ENCODE data around the gene ATP8B3. TPM values are rescaled to one million over a fixed set of nuclear protein-coding genes. Genes with fewer than 3 reads are reported as not detected.
A peak's percentile ranks its signal among the peaks of the same experiment; 100 is the strongest.

ATP8B3 gene
- polyA plus RNA-seq, 1 donor (not counting 4 experiments of a cell fraction or from before 2014, with no cell fraction given), result 0.98 TPM

DNA sequence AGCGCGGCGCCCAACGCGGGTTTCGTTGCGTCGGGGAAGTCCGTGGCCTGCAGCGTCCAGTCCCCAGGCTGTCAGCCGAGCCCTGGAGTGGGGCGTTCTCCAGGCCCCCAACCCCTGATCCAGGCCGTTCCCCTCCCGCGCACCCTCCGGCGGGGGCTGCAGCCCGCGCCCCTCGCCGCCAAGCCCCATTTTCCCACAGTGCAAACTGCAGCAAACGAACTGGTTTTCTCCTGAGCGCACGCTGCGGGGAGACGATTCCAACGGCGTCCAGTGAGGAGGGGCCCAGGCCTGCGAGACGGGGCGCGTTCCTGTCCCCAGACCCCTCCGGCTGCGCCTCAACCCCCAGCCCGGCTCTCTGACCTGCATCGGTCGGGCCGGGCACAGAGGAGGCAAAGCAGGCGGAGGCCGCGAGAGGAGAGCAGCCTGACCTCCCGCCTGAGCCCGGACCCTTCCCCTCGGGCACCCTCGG lies 63.2 kb downstream of the ATP8B3 start:
- DNase-seq (ENCODE audit: low read depth, low spot score) (no peak), FAIRE-seq (no peak)
- peak overlapping the region; percentile 45 to 64 (median 51) for H3K4me3 ChIP-seq (ENCODE audit: control insufficient read depth in 2 of 3, extremely low read depth in 1 of 3, insufficient read depth in 2 of 3, low read depth in 1 of 3, low read length in 3 of 3)
- no peaks in the 10 kb centered on the region for H3K9me3 ChIP-seq (ENCODE audit: control insufficient read depth, low read depth, low read length)
- TF ChIP-seq EZH2 (IDR thresholded peaks at IDR 0.05; ENCODE audit: low read length), result peak; percentile 56
- TF ChIP-seq, protein P1, sequence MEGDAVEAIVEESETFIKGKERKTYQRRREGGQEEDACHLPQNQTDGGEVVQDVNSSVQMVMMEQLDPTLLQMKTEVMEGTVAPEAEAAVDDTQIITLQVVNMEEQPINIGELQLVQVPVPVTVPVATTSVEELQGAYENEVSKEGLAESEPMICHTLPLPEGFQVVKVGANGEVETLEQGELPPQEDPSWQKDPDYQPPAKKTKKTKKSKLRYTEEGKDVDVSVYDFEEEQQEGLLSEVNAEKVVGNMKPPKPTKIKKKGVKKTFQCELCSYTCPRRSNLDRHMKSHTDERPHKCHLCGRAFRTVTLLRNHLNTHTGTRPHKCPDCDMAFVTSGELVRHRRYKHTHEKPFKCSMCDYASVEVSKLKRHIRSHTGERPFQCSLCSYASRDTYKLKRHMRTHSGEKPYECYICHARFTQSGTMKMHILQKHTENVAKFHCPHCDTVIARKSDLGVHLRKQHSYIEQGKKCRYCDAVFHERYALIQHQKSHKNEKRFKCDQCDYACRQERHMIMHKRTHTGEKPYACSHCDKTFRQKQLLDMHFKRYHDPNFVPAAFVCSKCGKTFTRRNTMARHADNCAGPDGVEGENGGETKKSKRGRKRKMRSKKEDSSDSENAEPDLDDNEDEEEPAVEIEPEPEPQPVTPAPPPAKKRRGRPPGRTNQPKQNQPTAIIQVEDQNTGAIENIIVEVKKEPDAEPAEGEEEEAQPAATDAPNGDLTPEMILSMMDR (optimal IDR thresholded peaks at IDR 0.05 in 1 of 3, IDR thresholded peaks at IDR 0.05 in 1 of 3, conservative IDR thresholded peaks at IDR 0.05 in 1 of 3; ENCODE audit: extremely low read depth in 1 of 3, insufficient read depth in 2 of 3, low read length in 3 of 3), result no peak
- peaks cover 51% of the 10 kb centered on the region for H3K27me3 ChIP-seq (ENCODE audit: control insufficient read depth, extremely low read depth, insufficient read depth, low read length)
- dilution Hi-C loops (cut with MboI; ENCODE audit: extremely low pct_ligation_motif_present, low sequenced_read_pairs), result no loop called here
- H3K9me1 ChIP-seq (ENCODE audit: control insufficient read depth, extremely low read depth, insufficient read depth, low read length), result no peaks in the 10 kb centered on the region
- peaks cover 36% of the 10 kb centered on the region for H3K4me1 ChIP-seq (ENCODE audit: control insufficient read depth, extremely low read depth, insufficient read depth, low read length)
- peak overlapping the region; percentile 50 for H3K9ac ChIP-seq (ENCODE audit: control insufficient read depth, extremely low read depth, insufficient read depth, low read length)
- no peaks in the 10 kb centered on the region for H3K36me3 ChIP-seq (ENCODE audit: control insufficient read depth in 2 of 2, extremely low read depth in 1 of 2, insufficient read depth in 2 of 2, low read length in 2 of 2)
- H3K4me2 ChIP-seq (ENCODE audit: control insufficient read depth, extremely low read depth, insufficient read depth, low read depth, low read length), result peak overlapping the region; percentile 79
- H4K20me1 ChIP-seq (ENCODE audit: control insufficient read depth, extremely low read depth, insufficient read depth, low read length), result no peaks in the 10 kb centered on the region
- no peak overlapping the region for H2AFZ ChIP-seq (ENCODE audit: control insufficient read depth, low read length)
- no peak overlapping the region for H3K27ac ChIP-seq (ENCODE audit: control insufficient read depth, insufficient read depth, low read length)
- H3K79me2 ChIP-seq (ENCODE audit: control insufficient read depth, insufficient read depth, low read length), result no peaks in the 10 kb centered on the region

DNA sequence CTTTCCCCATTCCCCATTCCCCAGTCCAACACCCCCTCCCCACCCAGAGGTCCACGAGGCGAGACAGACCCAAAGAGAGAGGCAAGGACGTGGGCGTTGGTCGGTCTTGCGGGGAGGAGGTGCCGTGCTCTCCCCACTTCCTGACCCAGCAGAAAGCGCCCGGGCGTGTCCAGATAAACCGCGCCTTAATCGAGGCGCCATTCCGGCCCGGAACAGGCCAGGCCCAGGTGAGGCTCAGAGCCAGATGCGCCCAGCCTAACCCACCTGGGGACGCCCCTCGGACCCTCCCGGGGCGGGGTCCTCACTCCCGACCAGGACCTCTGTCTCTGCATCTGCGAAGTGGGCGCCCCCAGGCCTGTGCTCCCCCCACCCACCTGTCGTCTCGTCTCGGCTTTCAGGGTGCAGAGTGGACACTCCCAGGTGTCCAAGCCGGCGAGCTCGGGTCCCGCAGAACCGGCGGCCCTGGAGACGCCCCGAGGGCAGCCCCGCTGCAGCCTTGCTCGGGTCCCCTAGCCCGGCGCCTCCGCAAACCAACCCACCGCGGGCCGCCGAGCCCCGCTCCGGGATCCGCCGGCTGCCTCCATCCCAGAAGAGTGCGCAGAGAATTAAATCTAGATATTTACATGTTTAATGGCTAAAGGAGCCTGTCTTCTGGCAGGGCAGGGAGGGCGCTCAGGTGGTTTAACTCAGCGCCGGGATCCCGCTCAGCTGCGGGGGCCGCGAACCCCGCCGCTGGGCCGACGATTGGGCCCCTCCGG lies 63.8 kb downstream of the ATP8B3 start:
- peaks cover 36% of the 10 kb centered on the region for H3K4me1 ChIP-seq (ENCODE audit: control insufficient read depth, extremely low read depth, insufficient read depth, low read length)
- peak overlapping the region; percentile 86 for H3K27ac ChIP-seq (ENCODE audit: control insufficient read depth, insufficient read depth, low read length)
- FAIRE-seq, result no peak

More for the DNA sequence above, 63.8 kb downstream of the ATP8B3 start:
- TF ChIP-seq EZH2 (IDR thresholded peaks at IDR 0.05; ENCODE audit: low read length), result no peak
- TF ChIP-seq, protein P1 (optimal IDR thresholded peaks at IDR 0.05 in 1 of 3, IDR thresholded peaks at IDR 0.05 in 1 of 3, conservative IDR thresholded peaks at IDR 0.05 in 1 of 3; ENCODE audit: extremely low read depth in 1 of 3, insufficient read depth in 2 of 3, low read length in 3 of 3), result no peak
- H3K9ac ChIP-seq (ENCODE audit: control insufficient read depth, extremely low read depth, insufficient read depth, low read length), result peak overlapping the region; percentile 71
- H3K79me2 ChIP-seq (ENCODE audit: control insufficient read depth, insufficient read depth, low read length), result no peaks in the 10 kb centered on the region
- peak; percentile 23 for DNase-seq (ENCODE audit: low read depth, low spot score)
- H2AFZ ChIP-seq (ENCODE audit: control insufficient read depth, low read length), result peak overlapping the region; percentile 53
- H3K9me3 ChIP-seq (ENCODE audit: control insufficient read depth, low read depth, low read length), result no peaks in the 10 kb centered on the region
- dilution Hi-C loops (cut with MboI; ENCODE audit: extremely low pct_ligation_motif_present, low sequenced_read_pairs), result no loop called here
- H4K20me1 ChIP-seq (ENCODE audit: control insufficient read depth, extremely low read depth, insufficient read depth, low read length), result no peaks in the 10 kb centered on the region
- peak overlapping the region; percentile 79 for H3K4me2 ChIP-seq (ENCODE audit: control insufficient read depth, extremely low read depth, insufficient read depth, low read depth, low read length)
- H3K27me3 ChIP-seq (ENCODE audit: control insufficient read depth, extremely low read depth, insufficient read depth, low read length), result peaks cover 51% of the 10 kb centered on the region
- no peaks in the 10 kb centered on the region for H3K36me3 ChIP-seq (ENCODE audit: control insufficient read depth in 2 of 2, extremely low read depth in 1 of 2, insufficient read depth in 2 of 2, low read length in 2 of 2)
- peak overlapping the region; percentile 45 to 64 (median 46) for H3K4me3 ChIP-seq (ENCODE audit: control insufficient read depth in 2 of 3, extremely low read depth in 1 of 3, insufficient read depth in 2 of 3, low read depth in 1 of 3, low read length in 3 of 3)
- H3K9me1 ChIP-seq (ENCODE audit: control insufficient read depth, extremely low read depth, insufficient read depth, low read length), result no peaks in the 10 kb centered on the region
